ENCODE data around the gene PGA4.
"Not testable (repeated sequence)": the region's sequence is repeated elsewhere in the genome, so short reads cannot be mapped to it uniquely, and the experiment has no call there.

Gene PGA4

DNA sequence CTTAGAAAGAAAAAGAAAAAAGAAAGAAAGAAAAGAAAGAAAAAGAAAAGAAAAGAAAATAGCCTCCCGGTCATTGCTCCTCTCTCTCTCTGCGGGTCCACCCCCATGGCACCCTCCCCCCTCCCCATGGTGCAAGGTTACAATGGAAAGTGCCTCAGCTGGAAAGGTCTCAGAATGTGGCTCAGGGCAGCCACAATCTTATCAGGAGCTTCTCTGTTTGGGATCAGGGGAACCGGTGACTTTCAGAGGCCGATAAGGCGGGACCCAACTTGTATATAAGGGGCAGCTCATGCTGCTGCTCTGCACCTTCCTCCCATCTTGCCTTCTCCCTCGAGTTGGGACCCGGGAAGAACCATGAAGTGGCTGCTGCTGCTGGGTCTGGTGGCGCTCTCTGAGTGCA, at the start of gene PGA4:
TSS of gene PGA4 (plus strand) at position 301 of the 400 bp plus-strand sequence. CDS start at position 355, 54 bp downstream.
- H3K27ac ChIP-seq, result not testable (repeated sequence)

DNA sequence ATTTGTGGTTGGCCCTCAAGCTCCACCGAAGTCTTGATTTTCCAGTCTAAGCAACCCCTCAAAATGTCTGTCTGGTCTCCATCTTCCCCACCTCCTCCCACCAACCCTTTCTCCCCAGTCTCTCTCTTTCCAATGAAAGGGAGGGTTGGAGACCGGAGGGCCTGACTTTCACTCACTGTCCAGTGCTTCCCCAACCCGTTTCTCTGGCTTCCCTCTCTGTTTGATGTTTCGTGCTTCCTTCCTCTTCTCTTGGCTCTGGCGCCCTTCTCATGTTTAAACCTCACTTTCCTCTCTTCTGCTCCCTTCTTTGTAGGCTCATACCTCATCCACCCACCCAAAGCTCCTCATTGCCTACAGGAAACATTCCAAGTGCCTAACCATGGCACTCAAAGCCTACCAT, 49.8 kb upstream of the PGA4 start:
- H3K27ac ChIP-seq, result no peak overlapping the region
- no peak for TF ChIP-seq ZFX (IDR thresholded peaks at IDR 0.05; ENCODE audit: borderline replicate concordance)
- TF ChIP-seq, protein P1, sequence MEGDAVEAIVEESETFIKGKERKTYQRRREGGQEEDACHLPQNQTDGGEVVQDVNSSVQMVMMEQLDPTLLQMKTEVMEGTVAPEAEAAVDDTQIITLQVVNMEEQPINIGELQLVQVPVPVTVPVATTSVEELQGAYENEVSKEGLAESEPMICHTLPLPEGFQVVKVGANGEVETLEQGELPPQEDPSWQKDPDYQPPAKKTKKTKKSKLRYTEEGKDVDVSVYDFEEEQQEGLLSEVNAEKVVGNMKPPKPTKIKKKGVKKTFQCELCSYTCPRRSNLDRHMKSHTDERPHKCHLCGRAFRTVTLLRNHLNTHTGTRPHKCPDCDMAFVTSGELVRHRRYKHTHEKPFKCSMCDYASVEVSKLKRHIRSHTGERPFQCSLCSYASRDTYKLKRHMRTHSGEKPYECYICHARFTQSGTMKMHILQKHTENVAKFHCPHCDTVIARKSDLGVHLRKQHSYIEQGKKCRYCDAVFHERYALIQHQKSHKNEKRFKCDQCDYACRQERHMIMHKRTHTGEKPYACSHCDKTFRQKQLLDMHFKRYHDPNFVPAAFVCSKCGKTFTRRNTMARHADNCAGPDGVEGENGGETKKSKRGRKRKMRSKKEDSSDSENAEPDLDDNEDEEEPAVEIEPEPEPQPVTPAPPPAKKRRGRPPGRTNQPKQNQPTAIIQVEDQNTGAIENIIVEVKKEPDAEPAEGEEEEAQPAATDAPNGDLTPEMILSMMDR (IDR thresholded peaks at IDR 0.05), result no peak

DNA sequence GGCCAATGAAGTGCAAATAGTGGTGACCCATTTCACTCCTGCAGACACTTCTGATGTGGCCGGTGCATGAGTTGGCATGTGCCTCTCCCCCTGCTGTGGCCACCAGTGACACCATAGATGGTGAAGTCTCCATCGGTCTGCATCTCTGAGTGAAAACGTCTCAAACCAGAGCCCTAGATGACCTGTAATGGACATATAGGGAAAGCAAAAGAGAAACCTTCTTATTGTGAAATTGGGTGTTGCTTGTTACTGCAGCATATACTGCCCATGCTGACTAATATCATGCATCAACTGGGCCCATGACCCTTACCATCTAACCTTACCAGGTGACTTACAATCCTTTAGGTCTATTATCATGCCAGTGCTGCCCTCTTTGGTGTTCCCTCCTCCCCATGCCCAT, 49.3 kb upstream of the PGA4 start:
- TF ChIP-seq ZFX (IDR thresholded peaks at IDR 0.05; ENCODE audit: borderline replicate concordance), result no peak
- TF ChIP-seq, protein P1 (IDR thresholded peaks at IDR 0.05), result no peak
- no peak overlapping the region for H3K27ac ChIP-seq

DNA sequence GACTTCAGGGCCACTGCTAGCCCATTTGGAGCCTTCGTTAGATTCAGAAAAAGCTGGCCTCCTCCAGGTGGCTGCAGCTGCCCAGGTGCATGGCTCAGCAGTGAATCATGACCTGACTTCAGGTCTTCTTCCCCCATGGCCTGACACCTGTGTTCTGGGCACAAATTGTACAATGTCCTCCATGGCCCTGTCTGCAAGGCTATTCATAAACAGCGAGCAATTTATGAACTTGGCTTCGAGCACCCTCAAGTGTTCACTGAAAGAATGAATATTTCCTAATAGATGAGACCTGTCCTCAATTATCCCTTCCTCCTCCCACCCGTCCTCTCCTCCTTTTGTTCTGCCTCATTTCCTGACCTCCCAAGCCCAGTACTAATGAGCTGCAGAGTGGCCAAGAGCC, 48.7 kb upstream of the PGA4 start:
- TF ChIP-seq, protein P1 (IDR thresholded peaks at IDR 0.05), result 0 out of 2 replicates have a peak, but pooled peaks have one; percentile 13
- TF ChIP-seq ZFX (IDR thresholded peaks at IDR 0.05; ENCODE audit: borderline replicate concordance), result no peak

DNA sequence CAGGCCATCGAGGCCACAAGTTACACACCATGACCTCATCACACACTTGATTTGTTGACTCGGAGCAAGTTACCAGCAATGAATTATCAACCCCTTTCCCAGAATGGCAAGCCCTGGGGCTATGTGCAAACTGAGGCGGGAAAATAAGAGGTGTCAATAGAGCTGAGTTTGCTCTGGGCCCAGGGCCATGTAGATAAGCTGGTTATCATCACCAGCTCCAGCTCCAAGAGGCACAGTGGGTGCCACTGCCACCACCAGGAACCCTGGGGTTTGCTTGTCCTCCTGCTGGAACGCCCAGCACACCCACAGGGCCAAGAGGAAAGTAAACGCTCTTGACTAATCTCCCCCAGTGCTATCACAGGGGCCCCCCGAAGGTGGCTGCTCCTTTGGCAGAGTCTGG, 47.9 kb upstream of the PGA4 start:
- no peak overlapping the region for H3K27ac ChIP-seq
- TF ChIP-seq ZFX (IDR thresholded peaks at IDR 0.05; ENCODE audit: borderline replicate concordance), result no peak
- TF ChIP-seq, protein P1 (IDR thresholded peaks at IDR 0.05), result no peak

More for the DNA sequence above, 48.7 kb upstream of the PGA4 start:
- H3K27ac ChIP-seq, result no peak overlapping the region

DNA sequence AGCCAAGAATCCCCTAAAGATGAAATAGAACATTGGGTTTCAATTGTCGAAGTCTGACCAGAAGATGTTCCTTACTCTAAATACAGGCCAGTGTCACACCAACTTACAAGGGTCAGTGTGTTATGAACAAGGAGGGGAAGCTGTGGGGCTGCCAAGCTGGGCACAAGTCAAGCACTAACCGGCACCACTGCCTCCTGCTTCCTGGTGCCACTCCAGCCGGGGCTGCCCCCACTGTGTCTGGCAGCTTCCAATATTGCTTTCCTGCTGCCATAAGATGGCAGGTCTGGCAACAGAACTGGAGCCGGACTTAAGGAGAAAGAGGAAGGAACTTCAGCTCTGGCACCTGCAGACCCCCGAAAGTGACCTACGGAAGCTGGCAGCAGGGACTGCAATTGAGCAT, 47.2 kb upstream of the PGA4 start:
- TF ChIP-seq, protein P1 (IDR thresholded peaks at IDR 0.05), result no peak
- no peak for TF ChIP-seq ZFX (IDR thresholded peaks at IDR 0.05; ENCODE audit: borderline replicate concordance)

DNA sequence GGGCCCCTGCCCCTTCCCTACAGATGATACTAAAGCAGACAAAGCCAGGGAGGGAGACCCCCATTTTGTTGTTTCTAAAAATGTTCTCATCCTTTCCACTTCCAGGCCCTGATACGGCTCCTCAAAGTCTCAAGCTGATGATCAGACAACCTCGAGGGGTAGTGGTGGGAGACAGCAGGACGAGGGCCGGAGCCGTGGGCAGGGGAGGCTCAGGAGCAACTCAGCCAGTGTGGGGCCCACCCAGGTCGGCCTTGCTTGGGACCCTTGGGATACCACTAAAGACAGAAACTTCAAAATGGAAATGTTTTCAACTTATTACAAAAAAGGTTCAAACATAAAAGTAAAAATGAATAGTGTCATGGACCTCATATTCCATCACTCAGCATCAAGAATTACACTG, 45.7 kb upstream of the PGA4 start:
- no peak for TF ChIP-seq ZFX (IDR thresholded peaks at IDR 0.05; ENCODE audit: borderline replicate concordance)
- TF ChIP-seq, protein P1 (IDR thresholded peaks at IDR 0.05), result no peak
- H3K27ac ChIP-seq, result no peak overlapping the region

More for the DNA sequence above, 47.2 kb upstream of the PGA4 start:
- H3K27ac ChIP-seq, result no peak overlapping the region

DNA sequence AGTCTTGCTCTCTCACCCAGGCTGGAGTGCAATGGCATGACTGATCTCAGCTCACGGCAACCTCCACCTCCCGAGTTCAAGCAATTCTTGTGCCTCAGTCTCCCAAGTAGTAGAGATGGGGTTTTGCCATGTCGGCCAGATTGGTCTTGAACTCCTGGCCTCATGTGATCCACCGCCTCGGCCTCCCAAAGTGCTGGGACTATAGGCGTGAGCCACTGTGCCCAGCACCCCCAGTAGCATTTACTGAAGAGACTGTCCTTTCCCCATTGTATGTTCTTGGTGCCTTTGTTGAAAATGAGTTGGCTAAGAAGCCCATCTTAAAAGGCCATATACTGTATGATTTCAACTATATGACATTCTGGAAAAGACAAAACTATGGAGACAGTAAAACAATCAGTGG, 41.9 kb upstream of the PGA4 start:
- H3K27ac ChIP-seq, result not testable (repeated sequence)
